ENCODE data around the gene LMBRD1. TPM values are rescaled to one million over a fixed set of nuclear protein-coding genes. Genes with fewer than 3 reads are reported as not detected.

The LMBRD1 gene
- total RNA-seq, 4 donors from 2014 or later: 41.6 to 66.0 (median 57.1) TPM

- no peak for DNase-seq (ENCODE audit: low spot score)
- TF ChIP-seq CTCF (IDR thresholded peaks at IDR 0.05): no peak
- ATAC-seq (ENCODE audit: low FRiP score): no peak
These were observed 146.1 kb downstream of the LMBRD1 start for GRCh38 chr6:69650703-69651102.

GRCh38 chr6:69647726-69648125 is 149.1 kb downstream of the LMBRD1 start:
- TF ChIP-seq CTCF (IDR thresholded peaks at IDR 0.05): no peak
- ATAC-seq (ENCODE audit: low FRiP score): no peak
- DNase-seq (ENCODE audit: low spot score): no peak

GRCh38 chr6:69643688-69644087 is 153.1 kb downstream of the LMBRD1 start:
- DNase-seq (ENCODE audit: low spot score) (no peak), ATAC-seq (ENCODE audit: low FRiP score) (no peak)
- TF ChIP-seq CTCF (IDR thresholded peaks at IDR 0.05): no peak

GRCh38 chr6:69632932-69633331 is 163.9 kb downstream of the LMBRD1 start:
- TF ChIP-seq CTCF (IDR thresholded peaks at IDR 0.05): no peak
- no peak for ATAC-seq (ENCODE audit: low FRiP score)

GRCh38 chr6:69631552-69632346 is 165.1 kb downstream of the LMBRD1 start:
- no peak for ATAC-seq (ENCODE audit: low FRiP score)
- no peak for DNase-seq (ENCODE audit: low spot score)
- no peak for TF ChIP-seq CTCF (IDR thresholded peaks at IDR 0.05)

More at GRCh38 chr6:69632932-69633331, 163.9 kb downstream of the LMBRD1 start:
- no peak for DNase-seq (ENCODE audit: low spot score)

- TF ChIP-seq CTCF (IDR thresholded peaks at IDR 0.05): no peak
- ATAC-seq (ENCODE audit: low FRiP score): no peak
These were observed 166.0 kb downstream of the LMBRD1 start for GRCh38 chr6:69630767-69631166.

GRCh38 chr6:69627625-69628024 is 169.2 kb downstream of the LMBRD1 start:
- TF ChIP-seq CTCF (IDR thresholded peaks at IDR 0.05): no peak
- ATAC-seq (ENCODE audit: low FRiP score) (no peak), DNase-seq (ENCODE audit: low spot score) (no peak)

More at GRCh38 chr6:69630767-69631166, 166.0 kb downstream of the LMBRD1 start:
- no peak for DNase-seq (ENCODE audit: low spot score)
